ENCODE measurements around the gene ATP9B.

Gene ATP9B

GRCh38 chr18:79129120-79129519 lies 59.9 kb downstream of the ATP9B start:
- TF ChIP-seq REST (IDR thresholded peaks at IDR 0.05; ENCODE audit: insufficient read depth in 1 of 2, low read depth in 2 of 2, low read length in 2 of 2) (no peak), SIN3A (IDR thresholded peaks at IDR 0.05; ENCODE audit: borderline replicate concordance, insufficient read depth, low read length) (no peak), POLR2AphosphoS5 (IDR thresholded peaks at IDR 0.05; ENCODE audit: low read depth, low read length) (no peak), FOXP2 (optimal IDR thresholded peaks at IDR 0.05; ENCODE audit: borderline replicate concordance, extremely low read depth, extremely low read length, insufficient read depth) (no peak), TAF1 (IDR thresholded peaks at IDR 0.05; ENCODE audit: borderline replicate concordance, insufficient read depth, low read length) (no peak)

GRCh38 chr18:79133724-79134123 lies 64.5 kb downstream of the ATP9B start:
- TF ChIP-seq FOXP2 (optimal IDR thresholded peaks at IDR 0.05; ENCODE audit: borderline replicate concordance, extremely low read depth, extremely low read length, insufficient read depth) = no peak
- no peak for TF ChIP-seq SIN3A (IDR thresholded peaks at IDR 0.05; ENCODE audit: borderline replicate concordance, insufficient read depth, low read length)
- TF ChIP-seq POLR2AphosphoS5 (IDR thresholded peaks at IDR 0.05; ENCODE audit: low read depth, low read length) = no peak
- no peak for TF ChIP-seq REST (IDR thresholded peaks at IDR 0.05; ENCODE audit: insufficient read depth in 1 of 2, low read depth in 2 of 2, low read length in 2 of 2)
- no peak for TF ChIP-seq TAF1 (IDR thresholded peaks at IDR 0.05; ENCODE audit: borderline replicate concordance, insufficient read depth, low read length)

- no peak for TF ChIP-seq TAF1 (IDR thresholded peaks at IDR 0.05; ENCODE audit: borderline replicate concordance, insufficient read depth, low read length)
Observed at GRCh38 chr18:79135924-79136323, 66.7 kb downstream of the ATP9B start.

- TF ChIP-seq TAF1 (IDR thresholded peaks at IDR 0.05; ENCODE audit: borderline replicate concordance, insufficient read depth, low read length) (no peak), REST (IDR thresholded peaks at IDR 0.05; ENCODE audit: insufficient read depth in 1 of 2, low read depth in 2 of 2, low read length in 2 of 2) (no peak), SIN3A (IDR thresholded peaks at IDR 0.05; ENCODE audit: borderline replicate concordance, insufficient read depth, low read length) (no peak), FOXP2 (optimal IDR thresholded peaks at IDR 0.05; ENCODE audit: borderline replicate concordance, extremely low read depth, extremely low read length, insufficient read depth) (no peak), POLR2AphosphoS5 (IDR thresholded peaks at IDR 0.05; ENCODE audit: low read depth, low read length) (no peak)
Observed at GRCh38 chr18:79136742-79137141, 67.5 kb downstream of the ATP9B start.

GRCh38 chr18:79139206-79139605 lies 70.0 kb downstream of the ATP9B start:
- TF ChIP-seq SIN3A (IDR thresholded peaks at IDR 0.05; ENCODE audit: borderline replicate concordance, insufficient read depth, low read length) (no peak), TAF1 (IDR thresholded peaks at IDR 0.05; ENCODE audit: borderline replicate concordance, insufficient read depth, low read length) (no peak), FOXP2 (optimal IDR thresholded peaks at IDR 0.05; ENCODE audit: borderline replicate concordance, extremely low read depth, extremely low read length, insufficient read depth) (no peak), POLR2AphosphoS5 (IDR thresholded peaks at IDR 0.05; ENCODE audit: low read depth, low read length) (no peak), REST (IDR thresholded peaks at IDR 0.05; ENCODE audit: insufficient read depth in 1 of 2, low read depth in 2 of 2, low read length in 2 of 2) (no peak)
